Astrocyte of the cerebellum (primary cell): ENCODE results near the gene DGKD.

ENCODE experiments used
- DNase-seq: peaks from one replicate; pipeline ENCODE4 v3.0.0-alpha.2; 2011; ENCODE audit warnings: low read depth
- H3K4me3 ChIP-seq: 2 replicates; pipeline ENCODE4 v1.5.1; 2011; ENCODE audit warnings: mild to moderate bottlenecking, low read depth, low read length, moderate library complexity
- CTCF ChIP-seq: IDR thresholded peaks from 2 replicates; pipeline ENCODE4 v1.5.1; 2012; ENCODE audit warnings: low read length, low read depth, moderate library complexity, mild to moderate bottlenecking; ENCODE audit errors: missing control alignments
- in situ Hi-C: cut with HindIII; loops from 2 replicates; pipeline ENCODE4 v1.10.0; 2017; ENCODE audit warnings: low sequenced_read_pairs

The DGKD gene

GRCh38 chr2:233463586-233463985 is 109.3 kb downstream of the DGKD start:
- in situ Hi-C loops, result no loop called here
- no peak overlapping the region for H3K4me3 ChIP-seq
- DNase-seq, result no peak
- no peak for TF ChIP-seq CTCF

GRCh38 chr2:233464056-233464455 is 109.8 kb downstream of the DGKD start:
- no peak for DNase-seq
- in situ Hi-C loops, result no loop called here
- TF ChIP-seq CTCF, result no peak
- no peak overlapping the region for H3K4me3 ChIP-seq

GRCh38 chr2:233464531-233465240 is 110.4 kb downstream of the DGKD start:
- no peak for DNase-seq
- in situ Hi-C loops, result no loop called here
- no peak for TF ChIP-seq CTCF
- H3K4me3 ChIP-seq, result no peak overlapping the region

- H3K4me3 ChIP-seq, result no peak overlapping the region
- TF ChIP-seq CTCF, result no peak
- in situ Hi-C loops, result no loop called here
- DNase-seq, result no peak
Measured at GRCh38 chr2:233466991-233467603, 112.8 kb downstream of the DGKD start.

- H3K4me3 ChIP-seq, result no peak overlapping the region
- DNase-seq, result no peak
- no peak for TF ChIP-seq CTCF
- in situ Hi-C loops, result no loop called here
Measured at GRCh38 chr2:233468047-233468740, 113.9 kb downstream of the DGKD start.

- DNase-seq, result no peak
- no peak overlapping the region for H3K4me3 ChIP-seq
- in situ Hi-C loops, result no loop called here
- TF ChIP-seq CTCF, result no peak
Measured at GRCh38 chr2:233468741-233469110, 114.4 kb downstream of the DGKD start.
